Osteocyte (in vitro differentiated cells): ENCODE data around the gene SMPD2. TPM values are rescaled to one million over a fixed set of nuclear protein-coding genes. Genes with fewer than 3 reads are reported as not detected.

Source experiments
- total RNA-seq: library from RNA; stranded (reverse); gene quantifications from 2 replicates; pipeline ENCODE4 v1.2.1, GENCODE V29; 2021

SMPD2 gene
- total RNA-seq, 1 donor from 2014 or later, result 10.1 TPM

Other genes with a start within 250 kb of the SMPD2 start
- gene CD164, start 58.3 kb upstream of the SMPD2 start, total RNA-seq, result 286 and 297 TPM in 2 replicates
- 1.9 and 2.2 TPM in 2 replicates for gene PPIL6, start 96 bp upstream of the SMPD2 start, total RNA-seq
- gene MICAL1, start 15.0 kb downstream of the SMPD2 start, total RNA-seq, result 53.6 and 59.5 TPM in 2 replicates
- gene ZBTB24, start 42.5 kb downstream of the SMPD2 start, total RNA-seq, result 6.2 and 6.7 TPM in 2 replicates